B cell (primary cell): ENCODE data around the gene DUSP16.

Source experiments
- CTCF ChIP-seq: fragments of 200-600 bp; IDR thresholded peaks from one replicate; pipeline ENCODE4 v1.8.0; 2022; ENCODE audit warnings: antibody characterized with exemption, mild to moderate bottlenecking
- EZH2 ChIP-seq: IDR thresholded peaks from 2 replicates; pipeline ENCODE4 v1.6.1; 2012; ENCODE audit warnings: borderline replicate concordance, low read depth, mild to moderate bottlenecking, moderate library complexity, low read length; ENCODE audit not compliant: insufficient read depth, poor library complexity, severe bottlenecking

GRCh38 chr12:12425616-12426015 lies 137.0 kb downstream of the DUSP16 start:
- TF ChIP-seq CTCF = no peak
- no peak for TF ChIP-seq EZH2
